HL-60 (cell line): ENCODE measurements around the gene CFAP251.
"Not testable (repeated sequence)": the region's sequence is repeated elsewhere in the genome, so short reads cannot be mapped to it uniquely, and the experiment has no call there.

ENCODE experiments used
- DNase-seq, 2 experiments: peaks; one replicate each; pipeline ENCODE4 v3.0.0-alpha.2; 2010 to 2020; ENCODE audit warnings: low read depth in 1 of 2, low spot score in 1 of 2
- H3K27ac ChIP-seq: fragments of 250-450 bp; sonication (Bioruptor Pico); replicated peaks from 2 replicates; pipeline ENCODE4 v1.5.1; 2020; ENCODE audit warnings: mild to moderate bottlenecking, moderate library complexity
- H3K27me3 ChIP-seq: fragments of 250-450 bp; sonication (Bioruptor Pico); 2 replicates; pipeline ENCODE4 v1.5.1; 2021; ENCODE audit warnings: mild to moderate bottlenecking, moderate library complexity; ENCODE audit not compliant: insufficient read depth, poor library complexity, severe bottlenecking
- H3K4me3 ChIP-seq: replicated peaks from 2 replicates; pipeline ENCODE4 v1.5.1; 2011; ENCODE audit warnings: mild to moderate bottlenecking, control low read depth, low read length; ENCODE audit not compliant: insufficient read depth
- GABPA ChIP-seq: IDR thresholded peaks from 2 replicates; pipeline ENCODE4 v1.6.1; 2012; ENCODE audit warnings: low read depth
- POLR2AphosphoS5 ChIP-seq: IDR thresholded peaks from 2 replicates; pipeline ENCODE4 v1.6.1; 2012; ENCODE audit warnings: low read depth
- SPI1 ChIP-seq: IDR thresholded peaks from 2 replicates; pipeline ENCODE4 v1.6.1; 2012; ENCODE audit warnings: low read depth, mild to moderate bottlenecking, borderline replicate concordance
- TF ChIP-seq, protein P1 (sequence below): IDR thresholded peaks from 2 replicates; pipeline ENCODE4 v1.6.1; 2012; ENCODE audit warnings: low read depth; ENCODE audit not compliant: insufficient replicate concordance
- TF ChIP-seq, protein P2 (sequence below): IDR thresholded peaks from one replicate; pipeline ENCODE4 v1.5.1; 2011; ENCODE audit warnings: low read length, control low read depth, inconsistent platforms; ENCODE audit not compliant: insufficient read depth

CFAP251 gene

GRCh38 chr12:122036153-122036552 is 117.8 kb downstream of the CFAP251 start:
- Histone ChIP-seq H3K27me3 (no peaks in the 10 kb centered on the region), H3K27ac (no peak overlapping the region), H3K4me3 (no peak overlapping the region)
- no peak for DNase-seq
- TF ChIP-seq SPI1, result no peak
- TF ChIP-seq, protein P1, sequence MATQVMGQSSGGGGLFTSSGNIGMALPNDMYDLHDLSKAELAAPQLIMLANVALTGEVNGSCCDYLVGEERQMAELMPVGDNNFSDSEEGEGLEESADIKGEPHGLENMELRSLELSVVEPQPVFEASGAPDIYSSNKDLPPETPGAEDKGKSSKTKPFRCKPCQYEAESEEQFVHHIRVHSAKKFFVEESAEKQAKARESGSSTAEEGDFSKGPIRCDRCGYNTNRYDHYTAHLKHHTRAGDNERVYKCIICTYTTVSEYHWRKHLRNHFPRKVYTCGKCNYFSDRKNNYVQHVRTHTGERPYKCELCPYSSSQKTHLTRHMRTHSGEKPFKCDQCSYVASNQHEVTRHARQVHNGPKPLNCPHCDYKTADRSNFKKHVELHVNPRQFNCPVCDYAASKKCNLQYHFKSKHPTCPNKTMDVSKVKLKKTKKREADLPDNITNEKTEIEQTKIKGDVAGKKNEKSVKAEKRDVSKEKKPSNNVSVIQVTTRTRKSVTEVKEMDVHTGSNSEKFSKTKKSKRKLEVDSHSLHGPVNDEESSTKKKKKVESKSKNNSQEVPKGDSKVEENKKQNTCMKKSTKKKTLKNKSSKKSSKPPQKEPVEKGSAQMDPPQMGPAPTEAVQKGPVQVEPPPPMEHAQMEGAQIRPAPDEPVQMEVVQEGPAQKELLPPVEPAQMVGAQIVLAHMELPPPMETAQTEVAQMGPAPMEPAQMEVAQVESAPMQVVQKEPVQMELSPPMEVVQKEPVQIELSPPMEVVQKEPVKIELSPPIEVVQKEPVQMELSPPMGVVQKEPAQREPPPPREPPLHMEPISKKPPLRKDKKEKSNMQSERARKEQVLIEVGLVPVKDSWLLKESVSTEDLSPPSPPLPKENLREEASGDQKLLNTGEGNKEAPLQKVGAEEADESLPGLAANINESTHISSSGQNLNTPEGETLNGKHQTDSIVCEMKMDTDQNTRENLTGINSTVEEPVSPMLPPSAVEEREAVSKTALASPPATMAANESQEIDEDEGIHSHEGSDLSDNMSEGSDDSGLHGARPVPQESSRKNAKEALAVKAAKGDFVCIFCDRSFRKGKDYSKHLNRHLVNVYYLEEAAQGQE, result no peak
- no peak for TF ChIP-seq GABPA
- no peak for TF ChIP-seq POLR2AphosphoS5
- TF ChIP-seq, protein P2, sequence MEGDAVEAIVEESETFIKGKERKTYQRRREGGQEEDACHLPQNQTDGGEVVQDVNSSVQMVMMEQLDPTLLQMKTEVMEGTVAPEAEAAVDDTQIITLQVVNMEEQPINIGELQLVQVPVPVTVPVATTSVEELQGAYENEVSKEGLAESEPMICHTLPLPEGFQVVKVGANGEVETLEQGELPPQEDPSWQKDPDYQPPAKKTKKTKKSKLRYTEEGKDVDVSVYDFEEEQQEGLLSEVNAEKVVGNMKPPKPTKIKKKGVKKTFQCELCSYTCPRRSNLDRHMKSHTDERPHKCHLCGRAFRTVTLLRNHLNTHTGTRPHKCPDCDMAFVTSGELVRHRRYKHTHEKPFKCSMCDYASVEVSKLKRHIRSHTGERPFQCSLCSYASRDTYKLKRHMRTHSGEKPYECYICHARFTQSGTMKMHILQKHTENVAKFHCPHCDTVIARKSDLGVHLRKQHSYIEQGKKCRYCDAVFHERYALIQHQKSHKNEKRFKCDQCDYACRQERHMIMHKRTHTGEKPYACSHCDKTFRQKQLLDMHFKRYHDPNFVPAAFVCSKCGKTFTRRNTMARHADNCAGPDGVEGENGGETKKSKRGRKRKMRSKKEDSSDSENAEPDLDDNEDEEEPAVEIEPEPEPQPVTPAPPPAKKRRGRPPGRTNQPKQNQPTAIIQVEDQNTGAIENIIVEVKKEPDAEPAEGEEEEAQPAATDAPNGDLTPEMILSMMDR, result no peak

DNA sequence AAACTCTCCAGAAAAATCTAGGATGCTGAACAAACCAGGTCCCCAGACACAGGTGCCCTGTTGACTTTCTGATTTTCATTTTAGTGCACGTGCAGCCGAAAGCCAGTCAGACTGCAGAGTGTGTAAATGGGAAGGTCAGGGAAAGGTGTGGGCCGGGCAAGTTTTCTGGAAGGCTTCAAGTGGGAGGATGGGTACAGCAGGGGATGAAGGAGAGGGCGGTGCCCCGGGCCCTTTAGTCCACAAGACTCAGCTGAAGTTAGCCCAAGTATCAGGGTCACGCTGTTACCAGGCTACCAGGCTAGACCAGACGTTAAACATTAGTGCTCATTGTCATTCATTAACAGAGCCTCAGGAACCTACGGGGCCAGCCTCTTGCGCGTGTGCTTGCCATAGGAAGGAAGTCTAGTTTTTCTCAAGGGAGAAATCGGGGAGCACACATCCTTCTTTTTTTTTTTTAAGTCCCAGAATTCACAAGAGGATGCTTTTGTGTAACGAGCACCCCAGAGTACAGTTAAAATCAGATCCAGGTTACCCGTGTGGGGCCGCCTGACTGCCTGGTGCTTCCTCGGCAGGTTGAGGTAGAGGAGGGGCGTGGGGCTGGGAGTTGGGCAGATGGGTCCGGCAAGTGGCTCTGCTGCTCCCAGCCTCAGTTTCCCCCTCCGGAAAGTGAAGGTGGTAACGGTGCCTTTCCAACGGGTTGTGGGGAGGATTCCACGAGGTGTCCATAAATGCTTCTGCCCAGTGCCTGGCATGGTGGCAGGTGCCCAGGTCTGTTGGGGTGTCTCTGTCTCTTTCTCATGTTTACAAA is 122.4 kb downstream of the CFAP251 start:
- Histone ChIP-seq H3K27me3 (no peaks in the 10 kb centered on the region), H3K4me3 (no peak overlapping the region), H3K27ac (no peak overlapping the region)
- TF ChIP-seq, protein P1, result no peak
- TF ChIP-seq, protein P2, result no peak
- TF ChIP-seq POLR2AphosphoS5 (no peak), SPI1 (no peak), GABPA (no peak)
- no peak for DNase-seq

DNA sequence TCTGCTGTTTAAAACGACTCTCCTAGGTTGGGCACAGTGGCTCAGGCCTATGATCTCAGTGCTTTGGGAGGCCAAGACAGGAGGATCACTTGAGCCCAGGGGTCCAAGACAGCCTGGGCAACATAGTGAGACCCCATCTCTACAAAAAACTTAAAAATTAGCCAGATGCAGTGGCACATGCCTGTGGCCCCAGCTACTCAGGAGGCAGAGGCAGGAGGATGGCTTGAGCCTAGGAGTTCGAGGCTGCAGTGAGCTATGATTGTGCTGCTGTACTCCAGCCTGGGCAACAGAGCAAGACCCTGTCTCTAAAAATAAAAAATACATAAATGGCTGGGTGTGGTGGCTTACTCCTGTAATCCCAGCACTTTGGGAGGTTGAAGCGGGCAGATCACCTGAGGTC is 123.1 kb downstream of the CFAP251 start:
- not testable (repeated sequence) for H3K27ac ChIP-seq, H3K27me3 ChIP-seq, H3K4me3 ChIP-seq, DNase-seq

DNA sequence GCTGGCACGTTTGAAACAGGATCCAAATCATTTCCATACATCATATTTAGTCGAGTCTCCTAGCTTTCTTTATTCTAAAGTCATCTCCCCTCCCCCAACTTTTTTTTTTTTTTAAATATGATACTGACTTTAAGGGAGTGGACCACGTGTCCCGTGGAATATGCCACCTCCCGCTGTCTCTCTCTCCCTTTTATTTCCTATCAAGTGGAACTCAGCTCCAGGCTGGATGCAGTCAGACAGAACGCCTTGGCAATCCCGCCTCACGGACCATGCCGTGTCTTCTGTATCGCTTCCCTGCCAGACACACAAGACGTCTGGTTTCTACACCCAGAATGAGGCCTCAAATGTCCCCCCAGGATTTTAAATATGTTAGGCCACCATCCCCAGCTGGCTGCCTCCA is 124.5 kb downstream of the CFAP251 start:
- Histone ChIP-seq H3K27ac (no peak overlapping the region), H3K4me3 (no peak overlapping the region), H3K27me3 (no peaks in the 10 kb centered on the region)
- no peak for TF ChIP-seq SPI1
- TF ChIP-seq, protein P1, result no peak
- no peak for TF ChIP-seq POLR2AphosphoS5
- TF ChIP-seq, protein P2, result no peak
- no peak for TF ChIP-seq GABPA
- DNase-seq, result no peak
